ENCODE data around the gene POLR2E. TPM values are rescaled to one million over a fixed set of nuclear protein-coding genes. Genes with fewer than 3 reads are reported as not detected.

Gene POLR2E
- total and polyA plus RNA-seq, 2 of the 13 experiments (the other 11 are each of a cell fraction or from before 2014, with no cell fraction given), result 140 to 272 TPM

DNA sequence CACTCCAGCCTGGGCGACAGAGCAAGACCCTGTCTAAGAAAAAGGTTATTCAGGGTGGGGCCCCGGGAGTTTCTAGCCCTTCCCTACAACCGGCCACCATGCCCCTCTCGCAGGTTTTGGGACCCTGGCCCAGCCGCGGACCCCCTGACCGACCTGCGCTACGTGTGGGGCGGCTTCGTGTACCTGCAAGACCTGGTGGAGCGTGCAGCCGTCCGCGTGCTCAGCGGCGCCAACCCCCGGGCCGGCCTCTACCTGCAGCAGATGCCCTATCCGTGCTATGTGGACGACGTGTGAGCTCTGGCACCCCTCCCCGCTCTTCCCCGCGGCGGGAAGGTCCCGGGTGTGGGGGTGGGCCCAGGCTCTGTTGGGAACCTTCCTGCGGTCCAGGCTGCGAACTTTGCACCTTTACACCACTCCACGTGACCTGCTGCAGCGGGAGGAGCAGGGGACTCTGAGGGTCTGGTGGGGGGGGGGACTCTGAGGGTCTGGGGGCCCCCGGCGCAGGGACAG, 49.0 kb downstream of the POLR2E start (continued):
- TF ChIP-seq ELF3 (CRISPR knock-in tag; IDR thresholded peaks at IDR 0.05) (0 out of 2 replicates have a peak, but pooled peaks have one; percentile 28), MEF2D (CRISPR knock-in tag; IDR thresholded peaks at IDR 0.05) (peak; percentile 67; the same call in 1 of the 2 replicates), MBD4 (IDR thresholded peaks at IDR 0.05; ENCODE audit: borderline replicate concordance, low read length) (no peak), ZNF10 (CRISPR knock-in tag; IDR thresholded peaks at IDR 0.05; ENCODE audit: borderline replicate concordance, low read depth) (no peak), ZNF660 (CRISPR knock-in tag; IDR thresholded peaks at IDR 0.05; ENCODE audit: borderline replicate concordance, low read depth) (no peak), FOXJ3 (CRISPR knock-in tag; IDR thresholded peaks at IDR 0.05; ENCODE audit: borderline replicate concordance) (no peak), ZNF800 (CRISPR knock-in tag; IDR thresholded peaks at IDR 0.05) (no peak), ZNF513 (CRISPR knock-in tag; conservative IDR thresholded peaks at IDR 0.05) (no peak), CREB3 (CRISPR knock-in tag; IDR thresholded peaks at IDR 0.05) (0 out of 2 replicates have a peak, but pooled peaks have one; percentile 49), SALL2 (CRISPR knock-in tag; IDR thresholded peaks at IDR 0.05) (no peak), ARNTL (CRISPR knock-in tag; IDR thresholded peaks at IDR 0.05) (peak; percentile 91), ZNF639 (CRISPR knock-in tag; conservative IDR thresholded peaks at IDR 0.05) (no peak), ZNF674 (CRISPR knock-in tag; IDR thresholded peaks at IDR 0.05; ENCODE audit: low read depth) (no peak), REPIN1 (CRISPR knock-in tag; IDR thresholded peaks at IDR 0.05; ENCODE audit: borderline replicate concordance, low read depth) (no peak), MYC (CRISPR knock-in tag; IDR thresholded peaks at IDR 0.05; ENCODE audit: borderline replicate concordance) (peak; percentile 68; the same call in 1 of the 2 replicates), AGO1 (IDR thresholded peaks at IDR 0.05; ENCODE audit: low read depth, low read length, poor library complexity, severe bottlenecking) (no peak), ZNF256 (CRISPR knock-in tag; conservative IDR thresholded peaks at IDR 0.05) (no peak)
- TF ChIP-seq, protein P1, sequence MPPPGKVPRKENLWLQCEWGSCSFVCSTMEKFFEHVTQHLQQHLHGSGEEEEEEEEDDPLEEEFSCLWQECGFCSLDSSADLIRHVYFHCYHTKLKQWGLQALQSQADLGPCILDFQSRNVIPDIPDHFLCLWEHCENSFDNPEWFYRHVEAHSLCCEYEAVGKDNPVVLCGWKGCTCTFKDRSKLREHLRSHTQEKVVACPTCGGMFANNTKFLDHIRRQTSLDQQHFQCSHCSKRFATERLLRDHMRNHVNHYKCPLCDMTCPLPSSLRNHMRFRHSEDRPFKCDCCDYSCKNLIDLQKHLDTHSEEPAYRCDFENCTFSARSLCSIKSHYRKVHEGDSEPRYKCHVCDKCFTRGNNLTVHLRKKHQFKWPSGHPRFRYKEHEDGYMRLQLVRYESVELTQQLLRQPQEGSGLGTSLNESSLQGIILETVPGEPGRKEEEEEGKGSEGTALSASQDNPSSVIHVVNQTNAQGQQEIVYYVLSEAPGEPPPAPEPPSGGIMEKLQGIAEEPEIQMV (CRISPR knock-in tag; IDR thresholded peaks at IDR 0.05; ENCODE audit: low read depth), result no peak
- TF ChIP-seq, protein P2, sequence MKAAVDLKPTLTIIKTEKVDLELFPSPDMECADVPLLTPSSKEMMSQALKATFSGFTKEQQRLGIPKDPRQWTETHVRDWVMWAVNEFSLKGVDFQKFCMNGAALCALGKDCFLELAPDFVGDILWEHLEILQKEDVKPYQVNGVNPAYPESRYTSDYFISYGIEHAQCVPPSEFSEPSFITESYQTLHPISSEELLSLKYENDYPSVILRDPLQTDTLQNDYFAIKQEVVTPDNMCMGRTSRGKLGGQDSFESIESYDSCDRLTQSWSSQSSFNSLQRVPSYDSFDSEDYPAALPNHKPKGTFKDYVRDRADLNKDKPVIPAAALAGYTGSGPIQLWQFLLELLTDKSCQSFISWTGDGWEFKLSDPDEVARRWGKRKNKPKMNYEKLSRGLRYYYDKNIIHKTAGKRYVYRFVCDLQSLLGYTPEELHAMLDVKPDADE (CRISPR knock-in tag; IDR thresholded peaks at IDR 0.05), result no peak
